GM20000 (cell line): Measurements from ENCODE around the gene FREM2.

Source experiments
- DNase-seq: peaks from one replicate; pipeline ENCODE4 v3.0.0; 2012; ENCODE audit warnings: low spot score
- TF ChIP-seq, protein P1 (sequence below): IDR thresholded peaks from 2 replicates; pipeline ENCODE4 v1.5.1; 2012; ENCODE audit warnings: mild to moderate bottlenecking, control low read depth; ENCODE audit errors: extremely low read depth, missing control alignments

FREM2 gene

DNA sequence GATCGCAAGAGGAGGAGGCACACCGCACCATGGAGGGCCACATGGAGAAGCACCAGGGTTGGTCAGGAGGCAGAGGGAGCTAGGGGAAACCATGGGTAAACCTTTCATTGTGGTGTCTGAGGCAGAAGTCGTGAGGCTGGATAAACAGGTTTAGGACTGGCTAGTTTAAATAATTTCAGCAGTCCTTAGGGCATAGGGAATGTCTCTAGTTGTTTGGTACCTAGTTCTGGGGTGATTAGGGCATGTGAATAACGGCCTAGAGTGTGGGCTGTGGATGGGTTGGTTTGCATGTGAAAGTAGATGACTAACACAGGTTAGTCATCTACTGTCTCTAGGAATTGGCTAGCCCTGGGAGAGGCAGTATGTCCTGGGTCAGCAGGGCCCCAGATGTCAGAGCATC, 201.4 kb downstream of the FREM2 start:
- DNase-seq: no peak
- TF ChIP-seq, protein P1, sequence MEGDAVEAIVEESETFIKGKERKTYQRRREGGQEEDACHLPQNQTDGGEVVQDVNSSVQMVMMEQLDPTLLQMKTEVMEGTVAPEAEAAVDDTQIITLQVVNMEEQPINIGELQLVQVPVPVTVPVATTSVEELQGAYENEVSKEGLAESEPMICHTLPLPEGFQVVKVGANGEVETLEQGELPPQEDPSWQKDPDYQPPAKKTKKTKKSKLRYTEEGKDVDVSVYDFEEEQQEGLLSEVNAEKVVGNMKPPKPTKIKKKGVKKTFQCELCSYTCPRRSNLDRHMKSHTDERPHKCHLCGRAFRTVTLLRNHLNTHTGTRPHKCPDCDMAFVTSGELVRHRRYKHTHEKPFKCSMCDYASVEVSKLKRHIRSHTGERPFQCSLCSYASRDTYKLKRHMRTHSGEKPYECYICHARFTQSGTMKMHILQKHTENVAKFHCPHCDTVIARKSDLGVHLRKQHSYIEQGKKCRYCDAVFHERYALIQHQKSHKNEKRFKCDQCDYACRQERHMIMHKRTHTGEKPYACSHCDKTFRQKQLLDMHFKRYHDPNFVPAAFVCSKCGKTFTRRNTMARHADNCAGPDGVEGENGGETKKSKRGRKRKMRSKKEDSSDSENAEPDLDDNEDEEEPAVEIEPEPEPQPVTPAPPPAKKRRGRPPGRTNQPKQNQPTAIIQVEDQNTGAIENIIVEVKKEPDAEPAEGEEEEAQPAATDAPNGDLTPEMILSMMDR: no peak

DNA sequence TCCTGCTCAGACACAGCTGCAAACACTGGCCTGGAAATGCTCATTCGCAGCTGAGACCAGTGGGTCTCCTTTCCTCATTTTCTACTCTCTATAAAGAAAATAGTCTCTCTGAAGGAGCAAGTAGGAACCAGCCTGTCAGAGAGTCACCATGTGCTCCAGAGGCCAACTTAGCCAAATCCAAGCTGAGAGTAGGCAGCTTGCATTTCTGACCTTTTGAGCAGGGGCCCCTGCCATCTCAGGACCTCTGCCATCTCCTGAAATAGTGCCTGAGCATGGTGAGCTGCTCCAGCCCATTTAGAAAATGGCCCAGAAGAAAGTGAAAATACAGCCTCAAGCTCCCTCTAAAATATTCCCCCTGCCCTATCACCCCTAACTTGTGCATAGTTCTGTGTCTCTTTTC, 208.2 kb downstream of the FREM2 start:
- DNase-seq: no peak

DNA sequence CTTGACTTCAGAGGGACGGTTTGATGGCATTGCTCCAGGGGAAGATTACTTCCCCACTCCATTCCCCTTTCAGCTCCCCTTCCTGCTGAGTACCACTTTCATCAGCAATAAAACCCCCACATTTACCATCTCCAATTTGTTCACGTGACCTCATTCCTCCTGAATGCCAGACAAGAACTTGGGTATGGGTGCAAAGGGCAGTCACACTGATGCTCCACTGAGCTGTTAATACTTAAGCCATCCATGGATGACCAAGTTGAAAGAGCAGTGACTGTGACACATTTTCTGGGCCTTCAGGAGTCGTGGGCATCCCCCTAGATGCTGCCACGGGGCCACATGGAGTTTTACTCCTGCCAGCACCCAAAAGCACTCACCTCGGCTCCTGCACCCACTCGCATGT, 210.6 kb downstream of the FREM2 start:
- TF ChIP-seq, protein P1: no peak
- no peak for DNase-seq

More for the DNA sequence above, 208.2 kb downstream of the FREM2 start:
- TF ChIP-seq, protein P1: no peak

DNA sequence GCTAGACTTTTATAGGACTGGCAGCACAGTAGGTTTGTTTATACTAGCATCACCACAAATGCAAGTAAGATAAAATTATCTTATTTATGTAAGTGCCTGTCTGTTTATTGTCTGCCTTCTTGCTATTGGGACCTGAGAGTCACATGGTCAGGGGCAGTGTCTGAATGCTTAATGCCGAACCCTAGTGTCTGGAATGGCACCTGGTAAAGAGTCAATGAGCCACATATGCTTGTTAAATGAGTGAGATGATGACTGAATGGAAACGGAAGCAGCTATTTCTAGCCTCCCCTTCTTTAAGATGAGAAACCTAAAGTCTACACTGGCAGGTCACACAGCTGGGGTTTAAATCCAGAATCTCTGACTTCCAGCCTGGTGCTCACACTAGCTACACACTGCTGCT, 211.6 kb downstream of the FREM2 start:
- no peak for DNase-seq
- TF ChIP-seq, protein P1: no peak

DNA sequence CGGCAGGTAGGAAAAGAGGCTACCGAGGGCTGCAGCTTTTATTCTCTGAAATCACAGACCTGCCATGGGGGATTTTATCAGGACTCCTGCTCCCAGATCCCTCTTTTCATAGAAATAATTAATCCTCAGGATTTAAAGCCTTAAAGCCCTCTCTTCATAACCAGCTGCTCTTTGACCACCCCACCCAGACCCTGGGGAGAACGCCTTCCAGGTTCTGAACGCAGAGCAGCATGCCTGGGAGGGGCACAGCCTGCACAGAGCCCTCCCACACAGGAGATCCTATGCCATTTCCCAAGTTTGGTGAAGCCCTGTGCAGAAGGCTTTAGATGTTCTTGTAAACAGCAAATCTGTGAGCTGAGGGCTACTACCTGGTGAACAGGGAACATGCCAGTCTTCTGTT, 212.7 kb downstream of the FREM2 start:
- TF ChIP-seq, protein P1: no peak
- no peak for DNase-seq

DNA sequence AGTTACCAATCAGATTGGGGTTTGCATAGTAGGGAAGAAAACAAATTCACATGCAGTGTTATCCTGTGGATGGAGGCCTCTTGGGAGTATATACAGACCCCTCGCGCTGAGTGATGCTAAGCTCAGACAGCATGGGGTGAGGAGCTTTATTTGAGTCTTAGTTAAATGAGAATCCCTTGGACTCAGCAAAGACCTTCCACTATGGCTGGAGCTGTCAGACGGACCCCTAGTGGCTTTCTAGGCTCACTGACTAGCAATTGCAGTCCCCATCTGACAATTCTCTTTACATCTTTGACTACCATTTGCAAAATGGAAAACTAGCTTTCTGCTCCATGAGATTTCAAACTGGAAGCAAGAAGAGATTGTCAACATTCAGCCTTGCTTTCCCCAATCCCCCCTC, 213.3 kb downstream of the FREM2 start:
- no peak for DNase-seq
- TF ChIP-seq, protein P1: no peak

DNA sequence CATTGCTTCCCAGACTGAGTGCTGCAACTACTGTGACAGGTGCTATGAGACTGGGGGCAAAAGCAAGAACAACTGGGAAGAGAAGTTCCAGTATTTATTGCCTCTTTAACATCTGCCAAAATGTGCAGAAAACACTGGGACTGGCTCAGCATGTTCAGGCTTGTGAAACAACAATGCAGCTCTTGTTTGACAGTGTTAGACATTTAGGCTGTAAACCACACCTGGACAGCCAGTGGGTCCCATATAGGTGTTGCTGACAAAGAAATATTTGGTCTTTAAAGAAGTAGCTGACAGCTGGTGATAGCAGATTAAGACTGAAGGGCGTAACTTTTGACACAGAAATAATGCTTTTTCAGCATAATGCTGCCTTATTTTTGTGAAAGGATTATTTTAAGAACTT, 215.7 kb downstream of the FREM2 start:
- TF ChIP-seq, protein P1: no peak
- DNase-seq: no peak
